Smooth muscle cell (in vitro differentiated cells): Measurements from ENCODE around the gene HNRNPA1. TPM values are rescaled to one million over a fixed set of nuclear protein-coding genes. Genes with fewer than 3 reads are reported as not detected.
"Not testable (repeated sequence)": the region's sequence is repeated elsewhere in the genome, so short reads cannot be mapped to it uniquely, and the experiment has no call there.

ENCODE experiments used
- DNase-seq: peaks from one replicate; lab custom pipeline; 2025; ENCODE audit not compliant: unreplicated experiment; lab: John Stamatoyannopoulos, UW
- H2AFZ ChIP-seq: fragments of 200-600 bp; sonication (generic); 2 replicates; pipeline ENCODE4 v1.6.0; 2016; ENCODE audit warnings: antibody characterized with exemption, low read depth, mild to moderate bottlenecking
- H3F3A ChIP-seq: fragments of 200-600 bp; sonication (generic); 2 replicates; pipeline ENCODE4 v1.6.0; 2017; ENCODE audit warnings: antibody characterized with exemption, low read depth
- H3K27ac ChIP-seq: fragments of 200-600 bp; sonication (generic); 2 replicates; pipeline ENCODE4 v1.5.1; 2016; ENCODE audit warnings: low read depth, mild to moderate bottlenecking
- H3K27me3 ChIP-seq: fragments of 200-600 bp; sonication (generic); 2 replicates; pipeline ENCODE4 v1.6.1; 2016; ENCODE audit warnings: low read depth, mild to moderate bottlenecking
- H3K36me3 ChIP-seq: fragments of 200-600 bp; sonication (generic); 2 replicates; pipeline ENCODE4 v1.5.1; 2016; ENCODE audit warnings: low read depth
- H3K4me1 ChIP-seq: fragments of 200-600 bp; sonication (generic); 2 replicates; pipeline ENCODE4 v1.5.1; 2016; ENCODE audit warnings: low read depth
- H3K4me2 ChIP-seq: fragments of 200-600 bp; sonication (generic); 2 replicates; pipeline ENCODE4 v1.6.0; 2016; ENCODE audit warnings: mild to moderate bottlenecking
- H3K4me3 ChIP-seq: fragments of 200-600 bp; sonication (generic); 2 replicates; pipeline ENCODE4 v1.5.1; 2016; ENCODE audit warnings: mild to moderate bottlenecking
- H3K79me2 ChIP-seq: fragments of 200-600 bp; sonication (generic); 2 replicates; pipeline ENCODE4 v1.6.0; 2016; ENCODE audit warnings: low read depth, mild to moderate bottlenecking
- H3K9ac ChIP-seq: fragments of 200-600 bp; sonication (generic); 2 replicates; pipeline ENCODE4 v1.6.0; 2016; ENCODE audit warnings: low read depth
- H3K9me3 ChIP-seq: fragments of 200-600 bp; sonication (generic); replicated peaks from 2 replicates; pipeline ENCODE4 v1.5.1; 2016; ENCODE audit warnings: low read depth
- H4K20me1 ChIP-seq: fragments of 200-600 bp; sonication (generic); 2 replicates; pipeline ENCODE4 v1.6.0; 2016; ENCODE audit warnings: low read depth
- WGBS: methylation state at CpG from one replicate; pipeline ENCODE4 v1.1.7; 2016; ENCODE audit warnings: low lambda C conversion rate; 5-methylcytosine and 5-hydroxymethylcytosine counted together
- polyA plus RNA-seq: library from polyadenylated mRNA; unstranded; fragments of >200 nt; fragmentation: Nextera tagmentation; extraction: Ambion mirVana; gene quantifications from 2 replicates; pipeline ENCODE4 v1.2.1, GENCODE V29; 2016
- total RNA-seq: library from RNA; depleted of rRNA; stranded (reverse); fragments of >200 nt; gene quantifications from 2 replicates; pipeline ENCODE4 v1.2.3, GENCODE V29; 2014
- TF ChIP-seq, protein P1 (sequence below): fragments of 200-600 bp; sonication (generic); IDR thresholded peaks from 2 replicates; pipeline ENCODE4 v1.5.1; 2017; ENCODE audit warnings: borderline replicate concordance, mild to moderate bottlenecking, antibody characterized with exemption; ENCODE audit not compliant: insufficient read depth, poor library complexity, severe bottlenecking

HNRNPA1 gene
- total and polyA plus RNA-seq, 2 experiments from 2014 or later: 378 to 440 TPM

DNA sequence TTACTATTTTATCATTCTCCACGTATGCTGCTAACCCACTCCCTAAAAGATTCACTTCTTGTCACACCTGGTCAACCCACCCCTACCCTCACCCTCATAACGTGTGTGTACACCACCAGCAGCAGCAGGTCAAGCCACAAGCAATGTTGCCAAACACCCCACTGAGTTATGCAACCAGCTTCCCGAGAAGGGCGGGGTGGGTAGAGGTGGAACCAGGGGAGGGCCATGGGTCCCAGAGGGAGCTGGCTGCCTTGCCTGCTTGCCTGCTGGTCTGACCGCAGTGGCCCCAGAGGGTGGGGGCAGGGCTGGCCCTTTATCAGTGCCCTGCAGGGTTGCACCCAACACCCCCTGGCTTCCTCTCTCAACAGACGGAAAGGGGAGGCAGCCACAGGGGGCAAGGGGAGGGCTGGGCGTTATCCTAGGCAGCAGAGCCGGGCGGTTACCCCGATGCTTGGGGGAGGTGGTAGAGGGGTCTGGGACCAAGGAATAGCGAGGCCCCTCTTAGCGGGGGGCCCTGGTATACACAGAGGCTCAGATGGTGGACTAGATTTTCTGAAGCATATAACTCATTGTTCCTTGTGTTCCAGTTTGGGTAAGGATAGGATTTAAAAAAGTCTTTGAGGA, 23.8 kb downstream of the HNRNPA1 start:
- Histone ChIP-seq H3K4me2 (no peak overlapping the region), H3K4me1 (peaks cover 26% of the 10 kb centered on the region), H3K36me3 (no peaks in the 10 kb centered on the region), H3K79me2 (no peaks in the 10 kb centered on the region), H3K27me3 (no peaks in the 10 kb centered on the region), H2AFZ (no peak overlapping the region), H4K20me1 (no peaks in the 10 kb centered on the region), H3F3A (no peaks in the 10 kb centered on the region), H3K9ac (no peak overlapping the region), H3K4me3 (no peak overlapping the region), H3K27ac (no peak overlapping the region), H3K9me3 (no peaks in the 10 kb centered on the region)
- TF ChIP-seq, protein P1, sequence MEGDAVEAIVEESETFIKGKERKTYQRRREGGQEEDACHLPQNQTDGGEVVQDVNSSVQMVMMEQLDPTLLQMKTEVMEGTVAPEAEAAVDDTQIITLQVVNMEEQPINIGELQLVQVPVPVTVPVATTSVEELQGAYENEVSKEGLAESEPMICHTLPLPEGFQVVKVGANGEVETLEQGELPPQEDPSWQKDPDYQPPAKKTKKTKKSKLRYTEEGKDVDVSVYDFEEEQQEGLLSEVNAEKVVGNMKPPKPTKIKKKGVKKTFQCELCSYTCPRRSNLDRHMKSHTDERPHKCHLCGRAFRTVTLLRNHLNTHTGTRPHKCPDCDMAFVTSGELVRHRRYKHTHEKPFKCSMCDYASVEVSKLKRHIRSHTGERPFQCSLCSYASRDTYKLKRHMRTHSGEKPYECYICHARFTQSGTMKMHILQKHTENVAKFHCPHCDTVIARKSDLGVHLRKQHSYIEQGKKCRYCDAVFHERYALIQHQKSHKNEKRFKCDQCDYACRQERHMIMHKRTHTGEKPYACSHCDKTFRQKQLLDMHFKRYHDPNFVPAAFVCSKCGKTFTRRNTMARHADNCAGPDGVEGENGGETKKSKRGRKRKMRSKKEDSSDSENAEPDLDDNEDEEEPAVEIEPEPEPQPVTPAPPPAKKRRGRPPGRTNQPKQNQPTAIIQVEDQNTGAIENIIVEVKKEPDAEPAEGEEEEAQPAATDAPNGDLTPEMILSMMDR: no peak
- no peak for DNase-seq
- WGBS: 36% methylated on average over 11 of the region's 12 CpGs

DNA sequence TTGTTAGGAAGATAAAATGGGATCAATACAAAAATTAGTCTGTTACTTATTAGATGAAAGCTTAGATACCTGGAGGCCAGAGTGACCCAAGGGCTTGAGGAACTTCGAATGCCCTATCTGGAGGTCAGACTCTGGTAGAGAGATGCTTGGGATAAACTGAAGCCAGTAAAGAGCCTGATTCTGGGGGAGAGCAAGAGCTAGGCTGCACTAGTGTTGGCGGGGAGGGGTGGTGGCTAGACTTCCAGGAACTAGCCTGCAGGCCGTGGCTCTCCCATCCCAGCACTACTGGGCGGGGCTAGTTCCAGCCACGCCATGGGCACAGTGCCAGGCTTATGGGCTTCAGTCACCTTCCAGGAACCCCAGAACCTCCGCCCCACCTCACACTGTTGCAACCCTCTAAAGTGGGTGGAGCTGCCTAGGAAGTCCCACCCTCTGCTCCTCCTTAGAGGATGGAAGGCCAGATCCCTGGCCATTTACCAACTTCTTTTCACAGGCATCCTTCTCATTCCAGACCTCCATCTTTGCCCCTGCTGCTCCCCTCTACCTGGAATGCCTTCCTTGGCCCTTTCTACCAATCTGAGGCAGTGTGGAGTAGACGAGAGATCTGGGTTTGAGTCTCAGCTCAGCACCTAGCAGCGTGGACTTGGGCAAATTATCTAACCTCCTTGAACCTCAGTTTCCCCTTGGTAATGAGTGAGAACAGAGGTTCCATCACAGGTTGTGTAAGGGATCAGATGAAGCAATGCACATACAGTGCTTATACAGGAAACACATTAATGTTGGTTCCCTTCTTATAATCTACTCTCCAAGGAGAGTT, 26.6 kb downstream of the HNRNPA1 start:
- Histone ChIP-seq H4K20me1 (no peaks in the 10 kb centered on the region), H3K9ac (no peak overlapping the region), H3K4me1 (peaks cover 9% of the 10 kb centered on the region), H3K27me3 (no peaks in the 10 kb centered on the region), H2AFZ (no peak overlapping the region), H3K4me3 (no peak overlapping the region), H3K36me3 (no peaks in the 10 kb centered on the region), H3K79me2 (no peaks in the 10 kb centered on the region), H3K27ac (no peak overlapping the region), H3K9me3 (no peaks in the 10 kb centered on the region), H3K4me2 (no peak overlapping the region), H3F3A (no peaks in the 10 kb centered on the region)
- 77% methylated on average over 8 of the region's 8 CpGs for WGBS
- TF ChIP-seq, protein P1: no peak
- DNase-seq: no peak

DNA sequence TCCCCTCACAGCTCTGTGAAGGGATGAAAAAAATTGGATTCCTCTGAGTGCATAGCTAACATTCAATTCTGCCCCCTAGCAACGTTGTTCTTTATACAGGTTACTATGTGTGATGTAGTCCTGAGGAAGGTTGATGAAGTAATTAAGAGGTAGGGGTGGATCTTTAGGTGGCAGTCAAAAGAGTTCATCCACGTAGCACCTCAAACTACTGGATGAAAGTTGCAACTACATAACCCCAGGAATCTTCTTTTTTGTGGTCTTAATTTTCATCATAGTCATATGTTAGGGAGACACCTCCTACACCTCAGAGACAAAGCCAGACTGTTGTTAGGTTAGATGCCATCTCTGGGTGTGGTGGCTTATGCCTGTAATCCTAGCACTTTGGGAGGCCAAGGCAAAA, 30.5 kb downstream of the HNRNPA1 start:
- Histone ChIP-seq H4K20me1 (no peaks in the 10 kb centered on the region), H3K9me3 (no peaks in the 10 kb centered on the region), H3K4me3 (no peak overlapping the region), H3K27me3 (no peaks in the 10 kb centered on the region), H3K79me2 (no peaks in the 10 kb centered on the region), H3F3A (no peaks in the 10 kb centered on the region), H3K4me1 (no peaks in the 10 kb centered on the region), H3K36me3 (no peaks in the 10 kb centered on the region), H3K4me2 (no peak overlapping the region), H3K9ac (no peak overlapping the region), H2AFZ (no peak overlapping the region), H3K27ac (no peak overlapping the region)
- DNase-seq: no peak
- TF ChIP-seq, protein P1: no peak
- WGBS: 72% methylated on average over 2 of the region's 2 CpGs

DNA sequence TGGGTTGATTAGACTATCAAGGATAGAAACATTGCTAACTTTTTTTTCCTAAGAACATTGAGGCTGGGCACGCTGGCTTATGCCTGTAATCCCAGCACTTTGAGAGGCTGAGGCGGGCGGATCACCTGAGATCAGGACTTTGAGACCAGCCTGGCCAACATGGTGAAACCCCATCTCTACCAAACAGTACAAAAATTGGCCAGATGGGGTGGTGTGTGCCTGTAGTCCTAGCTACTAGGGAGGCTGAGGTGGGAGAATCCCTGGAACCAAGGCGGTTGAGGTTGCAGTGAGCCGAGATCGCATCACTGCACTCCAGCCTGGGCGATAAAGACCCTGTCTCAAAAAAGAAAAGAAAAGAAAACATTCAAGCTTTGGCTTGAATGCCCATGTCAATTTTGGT, 31.8 kb downstream of the HNRNPA1 start:
- not testable (repeated sequence) for DNase-seq, H3K4me1 ChIP-seq, H3K9me3 ChIP-seq, H3K4me2 ChIP-seq, H4K20me1 ChIP-seq, H3K36me3 ChIP-seq, H3K9ac ChIP-seq, H3F3A ChIP-seq, H2AFZ ChIP-seq, H3K27ac ChIP-seq, H3K27me3 ChIP-seq, H3K4me3 ChIP-seq, H3K79me2 ChIP-seq
- WGBS: 93% methylated on average over 7 of the region's 7 CpGs
